NCI-H460 (cell line): ENCODE results near the gene IL36A. TPM values are rescaled to one million over a fixed set of nuclear protein-coding genes. Genes with fewer than 3 reads are reported as not detected.

Experiments used
- DNase-seq: peaks from one replicate; pipeline ENCODE4 v3.0.0-alpha.2; 2016; ENCODE audit warnings: low read depth; ENCODE audit errors: extremely low read depth
- small RNA-seq, 2 experiments: library from RNA; depleted of rRNA; stranded (forward); fragments of <200 nt; gene quantifications; one replicate each; pipeline ENCODE3, GENCODE V24; 2014
- total RNA-seq: library from RNA; depleted of rRNA; stranded (reverse); fragments of >200 nt; shearing (Covaris generic); gene quantifications from 2 replicates; pipeline ENCODE4 v1.2.3, GENCODE V29; 2014; rRNA removed

Gene IL36A
- total RNA-seq, 1 experiment from 2014 or later = not detected

DNA sequence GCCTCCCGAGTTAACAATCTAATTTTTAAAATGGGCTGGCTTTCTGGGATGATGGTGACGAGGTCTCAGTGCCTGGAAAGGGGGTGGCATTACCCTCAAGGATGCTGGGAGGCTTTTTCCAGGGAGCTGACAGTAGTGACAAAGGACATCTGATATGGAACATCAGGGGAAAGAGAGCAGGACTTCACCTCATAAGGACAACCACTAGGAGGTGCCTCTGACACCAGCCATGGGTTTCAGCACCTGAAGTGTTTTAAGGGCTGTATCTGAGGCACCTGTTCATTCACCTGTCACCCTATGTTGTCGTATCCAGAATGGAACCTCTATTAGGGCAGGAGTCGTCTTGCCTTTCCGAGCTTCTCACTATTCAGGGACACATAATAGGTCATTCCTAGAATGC, 36.6 kb downstream of the IL36A start:
- DNase-seq = no peak

- DNase-seq = no peak
Measured at GRCh38 chr2:113046465-113046864, 41.2 kb downstream of the IL36A start.

DNA sequence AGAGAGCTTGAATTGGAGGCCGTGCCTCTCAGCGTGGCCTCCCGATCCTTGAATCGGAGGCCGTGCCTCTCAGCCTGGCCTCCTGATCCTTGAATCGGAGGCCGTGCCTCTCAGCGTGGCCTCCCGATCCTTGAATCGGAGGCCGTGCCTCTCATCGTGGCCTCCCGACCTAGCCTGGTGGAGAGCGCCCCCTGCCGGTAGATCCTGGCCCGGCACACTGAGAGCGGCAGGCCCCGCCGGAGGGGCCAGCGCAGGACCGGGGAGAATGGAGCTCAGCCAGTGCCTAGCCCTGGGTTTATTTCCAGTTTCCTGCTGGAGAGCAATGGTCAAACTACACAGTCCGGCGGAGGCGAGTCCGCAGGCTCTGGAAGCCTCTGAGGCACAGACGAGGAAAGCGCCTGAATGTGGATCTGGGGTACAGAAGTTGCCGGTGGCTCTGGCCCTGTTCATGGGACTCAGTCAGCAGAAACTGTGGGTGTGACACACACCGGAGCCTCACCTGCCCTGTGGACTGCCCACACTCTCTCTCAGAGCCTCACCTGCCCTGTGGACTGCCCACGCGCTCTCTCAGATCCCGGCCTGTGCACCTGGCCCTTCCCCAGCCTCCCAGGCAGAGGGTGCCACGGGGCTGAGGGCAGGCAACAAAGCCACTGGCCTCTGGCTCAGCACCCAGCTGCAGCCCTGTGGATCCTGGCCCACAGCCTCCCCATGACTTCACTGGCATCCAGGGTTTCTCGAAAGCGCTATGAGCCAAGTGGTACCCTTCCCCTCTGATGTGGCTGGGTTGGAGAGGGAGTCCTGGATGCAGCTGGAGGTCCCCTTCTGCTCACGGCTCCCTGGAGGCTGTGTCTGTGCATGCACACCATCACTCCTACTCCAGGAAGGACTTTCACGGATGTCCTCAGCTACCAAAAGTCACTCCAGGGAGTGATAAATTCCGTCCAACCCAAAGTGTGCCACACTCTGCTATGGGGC, 45.9 kb downstream of the IL36A start:
- DNase-seq = no peak

DNA sequence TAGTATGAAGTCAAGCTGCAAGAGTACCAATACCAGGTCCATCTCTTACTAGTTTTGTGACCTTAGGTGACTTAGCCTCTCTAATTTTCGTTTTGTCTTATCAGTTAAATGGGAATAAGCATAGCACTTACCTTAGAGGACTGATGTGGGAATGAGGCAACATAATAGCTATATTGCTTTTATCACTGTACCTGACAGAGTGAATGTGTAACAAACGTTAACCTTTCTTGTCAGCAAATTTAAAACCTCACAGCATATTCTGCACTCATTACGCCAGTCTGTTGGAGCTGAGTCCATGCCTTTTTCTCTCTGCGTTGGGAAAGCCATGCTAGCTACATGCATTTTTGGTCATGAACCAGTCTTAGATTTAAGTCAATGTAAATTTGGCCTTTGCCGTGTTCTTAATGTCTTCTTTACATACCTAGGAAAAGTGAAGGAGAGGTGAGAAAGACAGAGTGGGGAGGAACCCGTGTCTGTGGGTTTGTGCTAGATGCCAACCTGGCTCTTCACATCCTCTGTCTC, 47.2 kb downstream of the IL36A start, which contains the start of gene IL36B:
Gene IL36B (minus strand): TSS at position 472 of the 522 bp plus-strand sequence.
- DNase-seq = no peak

- no peak for DNase-seq
Measured at GRCh38 chr2:113053666-113054065, 48.4 kb downstream of the IL36A start.

DNA sequence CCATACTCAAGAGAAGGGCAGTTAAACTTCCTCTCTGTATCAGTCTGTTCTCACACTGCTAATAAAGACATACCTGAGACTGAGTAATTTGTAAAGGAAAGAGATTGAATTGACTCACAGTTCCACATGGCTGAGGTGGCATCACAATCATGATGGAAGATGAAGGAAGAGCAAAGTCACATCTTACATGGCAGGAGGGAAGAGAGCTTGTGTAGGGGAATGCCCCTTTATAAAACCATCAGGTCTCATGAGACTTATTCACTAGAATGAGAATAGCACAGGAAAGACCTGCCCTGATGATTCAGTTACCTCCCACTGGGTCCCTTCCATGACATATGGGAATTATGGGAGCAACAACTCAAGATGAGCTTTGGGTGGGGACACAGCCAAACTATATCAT, 48.8 kb downstream of the IL36A start:
- no peak for DNase-seq

- DNase-seq = no peak
Measured at GRCh38 chr2:113056521-113056920, 51.3 kb downstream of the IL36A start.

DNA sequence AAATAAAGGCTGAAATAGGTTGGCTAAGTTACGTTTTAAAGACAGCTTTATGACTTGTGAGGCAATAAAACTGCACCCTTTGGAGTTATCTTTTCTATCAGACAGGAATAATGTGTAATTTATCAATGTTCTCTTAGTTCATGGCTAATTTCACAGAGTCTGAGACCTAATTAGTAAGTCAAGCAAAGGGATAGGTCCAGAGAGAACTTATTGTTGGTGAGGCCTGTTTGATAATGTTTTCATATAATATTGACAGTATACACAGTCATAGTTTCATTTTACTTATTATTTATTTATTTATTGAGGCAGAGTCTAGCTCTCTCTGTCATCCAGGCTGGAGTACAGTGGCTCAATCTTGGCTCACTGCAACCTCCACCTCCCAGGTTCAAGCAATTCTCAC, 51.9 kb downstream of the IL36A start:
- DNase-seq = no peak

Small RNA genes within 50 kb of the gene (small RNA-seq; reads per million reads assigned to genes)
- gene HMGN2P23 = 0 reads per million in 2 experiments

Other genes starting within 250 kb of the IL36A start
- 21.0 and 22.6 TPM in 2 replicates for gene CKAP2L, start 240.8 kb upstream of the IL36A start, total RNA-seq
- gene IL1A, start 221.0 kb upstream of the IL36A start, total RNA-seq = 22.0 and 22.1 TPM in 2 replicates
- gene IL1B, start 168.7 kb upstream of the IL36A start, total RNA-seq = 2.2 and 2.5 TPM in 2 replicates
- gene IL37, start 94.3 kb upstream of the IL36A start, total RNA-seq = 0.75 TPM in 1 of 2 replicates, not detected in the other
- gene IL36G, start 27.5 kb upstream of the IL36A start, total RNA-seq = not detected in 2 replicates
- not detected in 2 replicates for gene IL36B, start 47.4 kb downstream of the IL36A start, total RNA-seq
- gene IL36RN, start 53.7 kb downstream of the IL36A start, total RNA-seq = not detected in 2 replicates
- gene IL1F10, start 62.5 kb downstream of the IL36A start, total RNA-seq = not detected in 2 replicates
- not detected in 2 replicates for gene IL1RN, start 122.1 kb downstream of the IL36A start, total RNA-seq
- gene PSD4, start 168.5 kb downstream of the IL36A start, total RNA-seq = 0.64 and 0.89 TPM in 2 replicates